K562 (cell line): Measurements from ENCODE around the gene ZDHHC8. TPM values are rescaled to one million over a fixed set of nuclear protein-coding genes. Genes with fewer than 3 reads are reported as not detected.
A peak's percentile ranks its signal among the peaks of the same experiment; 100 is the strongest.

Experiments used
- CXXC5 ChIP-seq: fragments of 250-450 bp; sonication (Bioruptor Pico); IDR thresholded peaks from 2 replicates; pipeline ENCODE4 v1.8.0; 2022; ENCODE audit warnings: inconsistent platforms, mild to moderate bottlenecking, moderate library complexity
- HIVEP1 ChIP-seq: fragments of 250-450 bp; sonication (Bioruptor Pico); IDR thresholded peaks from 2 replicates; pipeline ENCODE4 v1.4.0; 2020; ENCODE audit warnings: mild to moderate bottlenecking
- SMAD1 ChIP-seq: fragments of 150-350 bp; IDR thresholded peaks from 2 replicates; pipeline ENCODE4 v1.6.1; 2014; ENCODE audit warnings: low read length, low read depth; ENCODE audit not compliant: partially characterized antibody
- SRSF1 ChIP-seq: fragments of 200-400 bp; formaldehyde crosslinking; IDR thresholded peaks from 2 replicates; pipeline ENCODE4 v1.6.1; 2017; ENCODE audit warnings: mild to moderate bottlenecking, low read depth, low read length, moderate library complexity
- TGIF2 ChIP-seq: sonication (generic); formaldehyde crosslinking; IDR thresholded peaks from 2 replicates; pipeline ENCODE4 v1.8.1; 2022; ENCODE audit warnings: mild to moderate bottlenecking, missing genetic modification reagents, moderate library complexity
- polyA plus RNA-seq, 8 experiments: library from polyadenylated mRNA; depleted of rRNA in 4 of 8; stranded (reverse) in 5 of 8; unstranded in 3 of 8; fragments of >200 nt; fragmentation: Nextera tagmentation in 2 of 8; fragmentation: Illumina TruSeq in 1 of 8; extraction: Ambion mirVana in 2 of 8; extraction: Trizol in 1 of 8; gene quantifications; 2 replicates each; pipeline versions ENCODE4 v1.2.1 to v1.2.3, GENCODE V29; 2011 to 2014; ENCODE audit warnings: inconsistent platforms in 1 of 8, missing spikeins in 1 of 8
- total RNA-seq, 7 experiments: library from RNA; depleted of rRNA in 6 of 7; stranded (reverse); fragments of >200 nt in 6 of 7; fragmentation: Illumina TruSeq in 2 of 7; extraction: Trizol in 2 of 7; gene quantifications; 2 replicates each; pipeline versions ENCODE4 v1.2.1 to v1.2.3, GENCODE V29; 2011 to 2021; ENCODE audit warnings: low replicate concordance in 1 of 7
- TF ChIP-seq, protein P1 (sequence below): IDR thresholded peaks from 2 replicates; pipeline ENCODE4 v1.6.1; 2012; ENCODE audit warnings: low read depth, low read length, improper control_type of control experiment, borderline replicate concordance
- TF ChIP-seq, protein P2 (sequence below), 2 experiments: fragments of 450-650 bp; formaldehyde crosslinking in 1 of 2; IDR thresholded peaks; 2 replicates each; pipeline versions ENCODE4 v1.4.0 to v1.6.1; 2014 to 2020; ENCODE audit warnings: mild to moderate bottlenecking in 2 of 2, borderline replicate concordance in 1 of 2, low read depth in 1 of 2
- TF ChIP-seq, protein P3 (sequence below): fragments of 450-650 bp; IDR thresholded peaks from 2 replicates; pipeline ENCODE4 v1.6.1; 2018; ENCODE audit not compliant: partially characterized antibody

ZDHHC8 gene
- total and polyA plus RNA-seq, 9 of the 15 experiments (the other 6 are each of a cell fraction or from before 2014, with no cell fraction given): 0.04 to 109 (median 16.4) TPM

DNA sequence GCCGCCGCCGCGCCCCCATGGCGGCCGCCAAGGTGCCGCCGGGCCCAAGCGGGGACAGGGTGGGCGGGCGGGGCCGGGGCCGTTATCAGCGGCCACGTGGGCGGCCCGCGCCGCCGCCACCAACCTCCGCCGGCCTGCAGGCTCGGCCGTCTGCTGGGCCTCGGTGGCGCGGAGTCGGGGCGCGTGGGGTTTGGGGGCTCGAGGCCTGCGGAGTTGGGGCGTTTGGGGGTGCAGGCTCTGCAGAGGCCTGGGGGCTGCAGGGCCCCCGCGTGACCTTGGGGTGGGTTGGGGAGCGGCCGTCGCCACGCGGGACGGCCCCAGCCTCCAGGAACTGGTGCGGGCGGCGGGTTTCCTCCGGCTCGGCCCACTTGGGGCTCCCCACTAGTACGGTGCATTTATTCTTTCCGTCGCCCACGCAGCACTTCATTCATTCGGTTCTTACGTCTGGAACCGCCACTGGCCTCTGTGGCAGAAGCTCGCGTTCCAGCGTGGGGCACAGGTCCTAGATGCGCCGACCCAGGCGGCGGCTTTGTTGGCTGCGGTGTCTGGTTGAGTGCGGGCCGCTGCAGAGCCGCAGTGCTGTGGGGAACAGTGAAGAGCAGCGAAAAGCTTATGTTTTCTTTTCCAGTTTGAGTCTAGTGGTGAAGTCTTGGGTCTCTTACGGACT is 13.8 kb upstream of the ZDHHC8 start (continued):
- TF ChIP-seq, protein P1, sequence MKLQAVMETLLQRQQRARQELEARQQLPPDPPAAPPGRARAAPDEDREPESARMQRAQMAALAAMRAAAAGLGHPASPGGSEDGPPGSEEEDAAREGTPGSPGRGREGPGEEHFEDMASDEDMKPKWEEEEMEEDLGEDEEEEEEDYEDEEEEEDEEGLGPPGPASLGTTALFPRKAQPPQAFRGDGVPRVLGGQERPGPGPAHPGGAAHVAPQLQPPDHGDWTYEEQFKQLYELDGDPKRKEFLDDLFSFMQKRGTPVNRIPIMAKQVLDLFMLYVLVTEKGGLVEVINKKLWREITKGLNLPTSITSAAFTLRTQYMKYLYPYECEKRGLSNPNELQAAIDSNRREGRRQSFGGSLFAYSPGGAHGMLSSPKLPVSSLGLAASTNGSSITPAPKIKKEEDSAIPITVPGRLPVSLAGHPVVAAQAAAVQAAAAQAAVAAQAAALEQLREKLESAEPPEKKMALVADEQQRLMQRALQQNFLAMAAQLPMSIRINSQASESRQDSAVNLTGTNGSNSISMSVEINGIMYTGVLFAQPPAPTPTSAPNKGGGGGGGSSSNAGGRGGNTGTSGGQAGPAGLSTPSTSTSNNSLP: 0 out of 2 replicates have a peak, but pooled peaks have one; percentile 42
- TF ChIP-seq, protein P2, sequence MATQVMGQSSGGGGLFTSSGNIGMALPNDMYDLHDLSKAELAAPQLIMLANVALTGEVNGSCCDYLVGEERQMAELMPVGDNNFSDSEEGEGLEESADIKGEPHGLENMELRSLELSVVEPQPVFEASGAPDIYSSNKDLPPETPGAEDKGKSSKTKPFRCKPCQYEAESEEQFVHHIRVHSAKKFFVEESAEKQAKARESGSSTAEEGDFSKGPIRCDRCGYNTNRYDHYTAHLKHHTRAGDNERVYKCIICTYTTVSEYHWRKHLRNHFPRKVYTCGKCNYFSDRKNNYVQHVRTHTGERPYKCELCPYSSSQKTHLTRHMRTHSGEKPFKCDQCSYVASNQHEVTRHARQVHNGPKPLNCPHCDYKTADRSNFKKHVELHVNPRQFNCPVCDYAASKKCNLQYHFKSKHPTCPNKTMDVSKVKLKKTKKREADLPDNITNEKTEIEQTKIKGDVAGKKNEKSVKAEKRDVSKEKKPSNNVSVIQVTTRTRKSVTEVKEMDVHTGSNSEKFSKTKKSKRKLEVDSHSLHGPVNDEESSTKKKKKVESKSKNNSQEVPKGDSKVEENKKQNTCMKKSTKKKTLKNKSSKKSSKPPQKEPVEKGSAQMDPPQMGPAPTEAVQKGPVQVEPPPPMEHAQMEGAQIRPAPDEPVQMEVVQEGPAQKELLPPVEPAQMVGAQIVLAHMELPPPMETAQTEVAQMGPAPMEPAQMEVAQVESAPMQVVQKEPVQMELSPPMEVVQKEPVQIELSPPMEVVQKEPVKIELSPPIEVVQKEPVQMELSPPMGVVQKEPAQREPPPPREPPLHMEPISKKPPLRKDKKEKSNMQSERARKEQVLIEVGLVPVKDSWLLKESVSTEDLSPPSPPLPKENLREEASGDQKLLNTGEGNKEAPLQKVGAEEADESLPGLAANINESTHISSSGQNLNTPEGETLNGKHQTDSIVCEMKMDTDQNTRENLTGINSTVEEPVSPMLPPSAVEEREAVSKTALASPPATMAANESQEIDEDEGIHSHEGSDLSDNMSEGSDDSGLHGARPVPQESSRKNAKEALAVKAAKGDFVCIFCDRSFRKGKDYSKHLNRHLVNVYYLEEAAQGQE (IDR thresholded peaks at IDR 0.05; ENCODE audit: borderline replicate concordance): no peak
- TF ChIP-seq, protein P2 (CRISPR knock-in tag; IDR thresholded peaks at IDR 0.05; ENCODE audit: low read depth): peak; percentile 68; the same call in 1 of the 2 replicates
- TF ChIP-seq HIVEP1 (peak; percentile 34; the same call in 1 of the 2 replicates), SMAD1 (peak; percentile 62), CXXC5 (CRISPR knock-in tag) (no peak; the same call in 1 of the 2 replicates), SRSF1 (no peak), TGIF2 (CRISPR knock-in tag) (no peak)
- TF ChIP-seq, protein P3, sequence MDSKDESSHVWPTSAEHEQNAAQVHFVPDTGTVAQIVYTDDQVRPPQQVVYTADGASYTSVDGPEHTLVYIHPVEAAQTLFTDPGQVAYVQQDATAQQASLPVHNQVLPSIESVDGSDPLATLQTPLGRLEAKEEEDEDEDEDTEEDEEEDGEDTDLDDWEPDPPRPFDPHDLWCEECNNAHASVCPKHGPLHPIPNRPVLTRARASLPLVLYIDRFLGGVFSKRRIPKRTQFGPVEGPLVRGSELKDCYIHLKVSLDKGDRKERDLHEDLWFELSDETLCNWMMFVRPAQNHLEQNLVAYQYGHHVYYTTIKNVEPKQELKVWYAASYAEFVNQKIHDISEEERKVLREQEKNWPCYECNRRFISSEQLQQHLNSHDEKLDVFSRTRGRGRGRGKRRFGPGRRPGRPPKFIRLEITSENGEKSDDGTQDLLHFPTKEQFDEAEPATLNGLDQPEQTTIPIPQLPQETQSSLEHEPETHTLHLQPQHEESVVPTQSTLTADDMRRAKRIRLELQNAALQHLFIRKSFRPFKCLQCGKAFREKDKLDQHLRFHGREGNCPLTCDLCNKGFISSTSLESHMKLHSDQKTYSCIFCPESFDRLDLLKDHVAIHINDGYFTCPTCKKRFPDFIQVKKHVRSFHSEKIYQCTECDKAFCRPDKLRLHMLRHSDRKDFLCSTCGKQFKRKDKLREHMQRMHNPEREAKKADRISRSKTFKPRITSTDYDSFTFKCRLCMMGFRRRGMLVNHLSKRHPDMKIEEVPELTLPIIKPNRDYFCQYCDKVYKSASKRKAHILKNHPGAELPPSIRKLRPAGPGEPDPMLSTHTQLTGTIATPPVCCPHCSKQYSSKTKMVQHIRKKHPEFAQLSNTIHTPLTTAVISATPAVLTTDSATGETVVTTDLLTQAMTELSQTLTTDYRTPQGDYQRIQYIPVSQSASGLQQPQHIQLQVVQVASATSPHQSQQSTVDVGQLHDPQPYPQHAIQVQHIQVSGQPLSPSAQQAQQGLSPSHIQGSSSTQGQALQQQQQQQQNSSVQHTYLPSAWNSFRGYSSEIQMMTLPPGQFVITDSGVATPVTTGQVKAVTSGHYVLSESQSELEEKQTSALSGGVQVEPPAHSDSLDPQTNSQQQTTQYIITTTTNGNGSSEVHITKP: no peak
